Activated CD8-positive, alpha-beta memory T cell treated with anti-CD3 and anti-CD28 coated beads, Interleukin-2, amount 50 U/mL, for 1 hour (primary cell): ENCODE measurements around the gene PJA1.

Experiments
- DNase-seq: peaks from one replicate; pipeline ENCODE4 v3.0.0-alpha.2; 2020; ENCODE audit errors: extremely low read depth

The PJA1 gene

DNA sequence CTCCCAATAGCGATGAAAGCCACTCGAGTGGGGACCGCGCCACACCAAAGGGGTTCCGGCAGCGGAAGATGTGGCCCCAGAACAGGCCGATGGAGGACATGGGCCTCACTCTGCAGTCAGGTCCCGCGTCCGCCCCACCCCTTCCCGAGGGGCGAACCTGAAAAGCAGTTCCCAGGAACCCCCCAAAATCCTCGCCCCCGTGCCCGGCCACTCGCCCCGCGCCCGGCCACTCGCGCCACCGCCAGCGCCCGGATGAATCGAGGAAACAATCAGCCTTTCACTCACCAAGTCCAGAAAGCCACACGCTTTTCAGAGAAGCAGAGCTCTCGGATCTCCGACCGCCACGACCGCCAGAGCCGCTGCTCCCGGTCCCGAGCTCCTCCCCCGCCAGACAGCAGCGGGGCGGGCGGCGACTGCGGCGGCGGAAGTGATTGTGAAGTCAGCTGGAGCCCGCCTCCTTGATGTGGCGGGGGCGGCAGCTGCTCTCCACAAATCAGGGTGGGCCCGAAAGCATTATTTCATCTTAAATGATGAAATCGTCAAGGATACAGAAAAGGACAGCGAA lies at the start of gene PJA1:
Gene PJA1 (minus strand): TSS at position 367 of the 565 bp plus-strand sequence. CDS start 2,380 bp downstream, outside the sequence.
- no peak for DNase-seq

DNA sequence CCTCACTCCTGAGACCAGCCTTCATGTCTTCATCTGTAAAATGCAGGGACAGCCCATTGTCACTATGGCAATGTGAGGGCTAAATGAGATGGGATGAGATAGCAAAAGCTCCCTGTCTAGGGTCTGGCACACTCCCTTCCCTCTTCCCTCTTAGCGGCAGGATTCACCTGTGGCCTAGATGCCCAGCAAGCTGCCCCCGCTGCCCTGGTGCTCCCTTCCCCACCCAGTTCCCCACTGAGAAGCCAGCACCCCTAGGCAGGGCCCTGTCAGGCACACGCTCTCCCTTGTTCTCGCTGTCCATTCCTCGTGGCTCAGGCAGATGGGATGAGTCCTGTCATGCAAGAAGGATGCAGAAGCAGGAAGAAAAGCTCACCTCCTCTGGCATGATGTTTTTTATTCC lies 49.2 kb upstream of the PJA1 start:
- DNase-seq: no peak

- DNase-seq: no peak
Measured at GRCh38 chrX:69211701-69212100, 46.4 kb upstream of the PJA1 start.

DNA sequence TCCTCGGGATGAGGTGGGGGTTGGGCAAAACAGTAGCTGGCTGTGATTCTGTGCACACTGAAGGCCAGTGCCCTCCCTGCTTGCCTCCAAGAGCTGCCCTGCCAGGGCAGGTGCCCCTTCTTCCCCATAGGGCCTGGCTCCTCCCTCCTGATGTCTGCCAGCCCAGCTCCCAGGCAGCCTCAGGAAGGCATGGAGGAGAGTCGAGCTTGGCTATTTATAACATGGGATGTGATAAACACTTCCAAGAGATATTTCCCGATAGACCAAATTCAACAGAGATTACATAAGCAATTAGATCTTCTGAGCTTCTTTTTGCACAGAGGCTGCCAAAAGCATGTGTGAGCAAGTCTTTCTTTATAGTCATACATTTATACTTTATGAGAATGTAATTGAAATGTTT lies 45.3 kb upstream of the PJA1 start:
- no peak for DNase-seq

DNA sequence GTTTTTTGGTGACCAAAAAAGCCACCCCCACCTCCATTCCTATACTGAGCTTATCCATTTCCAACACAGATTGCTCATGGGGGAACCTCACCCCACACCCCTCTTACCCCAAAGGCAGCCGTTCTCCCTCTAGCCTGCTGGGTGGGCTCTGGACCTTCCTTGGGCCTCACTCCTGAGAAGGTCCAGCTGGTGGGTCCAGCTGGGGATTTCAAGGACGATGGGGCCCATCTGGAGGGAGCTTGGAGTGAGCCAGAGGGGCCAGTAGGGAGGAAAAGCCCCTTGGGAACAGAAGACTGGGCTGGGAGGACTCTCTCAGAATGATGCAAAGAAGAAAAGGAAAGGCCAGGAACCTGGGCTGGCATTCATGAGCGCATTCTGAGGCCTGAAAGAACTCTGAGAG lies 42.0 kb upstream of the PJA1 start:
- DNase-seq: no peak

DNA sequence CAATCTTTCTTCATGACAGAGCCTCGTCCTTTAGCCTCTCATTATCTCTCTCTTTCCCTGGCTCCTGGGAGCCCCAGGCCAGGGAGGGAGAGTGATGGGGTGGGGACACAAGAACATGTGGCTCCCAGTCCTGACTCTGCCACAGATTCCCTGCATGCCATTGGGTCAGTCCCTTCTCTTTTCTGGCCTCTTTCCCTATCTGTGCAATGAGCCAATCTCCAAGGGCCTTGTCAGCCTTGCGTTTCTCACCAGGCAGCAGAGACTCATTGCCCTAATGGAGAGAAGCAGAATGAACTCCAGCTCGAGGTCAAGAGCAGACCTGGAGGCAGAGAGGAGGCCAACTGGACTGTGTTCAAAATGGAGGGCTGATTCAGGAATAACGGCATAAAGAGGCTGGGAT lies 38.4 kb upstream of the PJA1 start:
- DNase-seq: no peak

GRCh38 chrX:69197690-69198089 lies 32.4 kb upstream of the PJA1 start:
- no peak for DNase-seq

DNA sequence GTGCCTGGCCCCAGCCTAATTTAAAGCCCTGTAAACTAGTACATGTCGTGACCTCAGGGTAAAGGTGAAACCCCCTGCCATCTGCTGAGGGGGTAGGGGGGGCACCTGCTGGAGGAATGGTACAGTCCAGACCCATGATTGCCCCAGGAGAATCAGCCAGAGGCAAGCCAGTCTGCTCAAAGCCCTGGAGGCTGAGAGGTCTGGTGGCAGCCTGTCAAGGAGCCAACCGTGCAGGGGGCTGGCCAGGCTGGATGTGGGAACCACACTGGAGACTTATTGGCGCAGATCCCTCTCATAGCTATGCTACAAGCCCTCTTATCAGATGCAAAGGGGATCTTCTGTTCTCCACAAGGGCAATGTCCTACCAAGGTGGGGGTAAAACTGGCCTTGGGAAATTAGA lies 31.4 kb upstream of the PJA1 start:
- no peak for DNase-seq

- DNase-seq: no peak
Measured at GRCh38 chrX:69195810-69196209, 30.6 kb upstream of the PJA1 start.

GRCh38 chrX:69195192-69195591 lies 29.9 kb upstream of the PJA1 start:
- no peak for DNase-seq

DNA sequence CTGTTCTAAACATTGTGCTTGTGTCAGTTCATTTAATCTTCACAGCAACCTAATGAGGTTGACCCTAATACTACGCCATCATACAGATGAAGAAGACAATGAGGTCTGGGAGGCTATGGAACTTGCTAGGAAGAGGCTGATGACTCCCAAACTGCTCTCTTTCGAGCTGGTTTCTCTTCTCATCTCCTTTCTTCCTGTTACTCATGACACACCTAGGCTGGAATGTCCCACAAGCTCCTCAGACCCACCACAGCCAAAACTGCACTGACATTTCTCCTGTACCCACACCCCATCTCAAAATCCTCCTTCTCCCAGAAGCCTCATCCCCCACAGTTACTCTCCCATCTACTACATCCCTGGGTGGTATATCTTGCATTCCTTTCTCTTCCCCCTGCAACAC lies 27.4 kb upstream of the PJA1 start:
- no peak for DNase-seq

GRCh38 chrX:69189576-69190371 lies 24.5 kb upstream of the PJA1 start:
- no peak for DNase-seq

DNA sequence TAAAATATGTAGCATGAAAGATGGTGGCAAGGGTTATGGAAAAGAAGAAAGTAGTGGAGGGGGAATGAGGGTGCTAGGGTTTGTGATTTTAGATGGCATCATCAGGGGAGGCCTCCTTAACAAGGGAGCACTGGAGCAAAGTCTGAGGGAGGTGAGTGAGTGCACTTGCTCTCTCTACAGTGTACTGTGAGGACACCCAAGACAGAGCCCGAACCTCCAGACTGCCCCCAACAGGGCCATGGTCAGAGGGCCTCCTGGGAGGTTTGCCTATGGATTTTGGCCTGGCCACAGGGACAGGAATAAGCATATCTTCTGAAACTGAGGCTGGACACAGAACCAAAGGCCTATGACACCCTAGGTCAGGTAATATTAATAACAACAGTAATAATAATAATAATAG lies 21.4 kb upstream of the PJA1 start:
- DNase-seq: no peak

GRCh38 chrX:69185886-69186285 lies 20.6 kb upstream of the PJA1 start:
- DNase-seq: no peak

- DNase-seq: no peak
Measured at GRCh38 chrX:69185141-69185540, 19.9 kb upstream of the PJA1 start.

DNA sequence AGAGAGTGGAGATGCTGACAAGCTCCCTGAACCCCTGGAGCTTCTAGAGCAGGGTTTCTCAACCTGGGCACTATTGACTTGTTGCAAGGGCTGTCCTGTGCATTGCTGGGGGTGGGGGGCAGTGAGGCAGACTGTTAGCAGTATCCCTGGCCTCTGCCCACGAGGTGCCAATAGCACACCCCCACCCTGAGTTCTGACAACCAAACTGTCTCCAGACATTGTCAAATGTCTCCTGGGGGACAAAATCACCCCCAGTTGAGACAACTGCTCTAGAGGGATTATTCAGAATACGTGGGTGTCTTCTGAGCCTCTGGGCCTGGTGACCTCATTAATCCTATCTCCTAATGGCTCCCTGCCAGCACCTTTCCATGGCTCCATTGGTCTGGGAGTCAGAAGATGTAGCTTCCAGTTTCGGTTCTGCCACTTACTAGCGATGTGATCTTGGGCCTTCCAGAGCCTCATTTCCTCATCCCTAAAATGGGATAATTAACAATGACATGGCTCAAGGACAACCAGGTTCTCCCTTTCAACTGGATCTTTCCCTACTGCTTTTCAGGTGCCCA lies 17.6 kb upstream of the PJA1 start:
- DNase-seq: no peak

DNA sequence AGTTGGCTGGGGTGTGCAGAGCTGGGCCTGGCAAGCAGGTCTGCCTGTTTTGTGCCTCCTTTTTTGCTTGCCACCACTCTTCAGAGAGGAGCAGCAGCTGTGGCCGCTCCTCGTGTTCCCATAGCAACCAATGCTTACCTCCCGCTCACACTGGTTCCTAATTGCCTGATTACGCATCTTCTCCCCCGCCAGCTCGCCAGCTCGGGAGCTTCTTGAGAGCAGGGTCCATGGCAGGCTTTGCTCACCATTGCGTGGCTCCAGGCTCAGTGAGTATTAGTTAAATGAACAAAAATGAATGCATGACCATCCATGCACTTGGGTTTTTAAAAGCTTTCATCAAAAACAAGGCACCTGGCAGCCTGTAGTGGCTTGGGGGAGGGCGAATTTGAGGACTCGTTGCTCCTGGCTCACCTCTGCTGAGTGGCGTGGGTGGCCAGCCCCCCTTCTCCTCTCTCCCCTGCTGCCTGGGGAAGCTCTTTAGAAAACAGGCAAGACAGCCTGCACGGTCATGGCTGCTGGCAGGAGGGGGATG lies 14.2 kb upstream of the PJA1 start:
- no peak for DNase-seq

GRCh38 chrX:69178592-69178991 lies 13.3 kb upstream of the PJA1 start:
- no peak for DNase-seq

DNA sequence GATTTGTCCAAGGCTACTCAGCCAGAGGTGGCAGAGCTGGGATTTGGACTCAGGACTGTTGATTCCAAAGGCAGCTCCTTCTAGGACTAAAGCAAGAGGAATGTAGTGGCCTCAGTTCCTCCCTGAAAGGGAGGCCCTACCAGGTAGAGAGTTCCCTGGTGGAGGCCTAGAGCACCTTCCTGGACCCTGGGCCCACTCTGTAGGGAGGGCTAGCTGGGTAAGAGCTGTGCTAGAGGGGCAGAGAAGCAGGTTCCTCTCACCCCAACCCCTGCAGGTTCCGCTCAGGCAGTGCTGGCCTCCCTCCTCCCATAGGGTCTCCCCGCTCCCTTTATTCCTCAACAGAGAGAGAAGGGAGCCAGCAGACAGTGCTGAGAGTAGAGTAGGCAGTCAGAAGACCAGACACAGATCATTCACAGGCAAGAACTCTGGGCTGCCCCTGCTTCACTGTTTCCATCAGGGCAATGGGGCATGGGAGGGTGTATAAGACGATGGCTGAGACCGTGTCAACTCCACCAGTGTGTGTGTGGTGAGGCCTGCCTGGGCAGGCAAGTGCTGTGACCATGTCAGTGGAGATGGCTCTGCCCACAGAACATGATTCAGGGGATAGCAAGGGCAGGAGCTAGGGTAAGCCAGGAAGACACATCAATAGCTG lies 12.4 kb upstream of the PJA1 start:
- no peak for DNase-seq

DNA sequence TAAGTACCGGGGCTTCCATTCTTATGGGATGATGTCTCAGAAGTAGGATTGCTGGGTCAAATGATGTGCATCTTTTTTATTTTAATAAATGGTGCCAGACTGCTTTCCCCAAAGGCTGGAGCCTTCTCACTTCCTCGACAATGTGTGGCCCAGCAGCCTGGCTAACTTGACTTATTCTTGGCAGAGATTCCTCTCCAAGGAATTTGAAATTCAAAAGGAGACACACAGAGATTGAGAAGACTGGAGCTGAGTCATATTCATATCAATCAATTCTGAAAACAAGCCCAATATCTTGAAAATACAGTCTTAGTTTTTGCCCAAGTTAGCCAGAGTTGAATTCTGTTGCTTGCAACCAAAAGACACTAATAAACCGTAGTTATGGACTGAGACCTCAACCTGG lies 10.8 kb upstream of the PJA1 start:
- no peak for DNase-seq

GRCh38 chrX:69173906-69174305 lies 8.7 kb upstream of the PJA1 start:
- no peak for DNase-seq

DNA sequence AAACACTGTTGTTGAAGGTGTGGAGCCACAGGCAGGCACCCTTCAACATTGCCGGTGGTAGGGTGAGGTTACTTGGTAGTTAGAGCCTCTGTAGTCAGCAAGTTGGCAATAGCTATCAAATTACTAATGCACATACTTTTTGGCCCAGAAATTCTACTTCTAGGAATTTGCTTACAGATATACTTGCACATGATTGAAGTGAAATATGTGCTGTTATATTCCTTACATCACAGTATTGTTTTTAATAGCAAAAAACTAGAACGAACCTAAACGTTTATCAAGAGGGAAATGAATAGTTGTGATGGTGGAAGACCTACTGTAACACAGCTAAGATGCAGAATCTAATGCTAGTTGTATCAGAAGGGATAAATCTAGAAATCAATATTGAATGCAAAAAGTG lies 7.7 kb upstream of the PJA1 start:
- DNase-seq: no peak

- no peak for DNase-seq
Measured at GRCh38 chrX:69170319-69170718, 5.1 kb upstream of the PJA1 start.
